LNCAP (cell line): ENCODE results near the gene CSNK1D.

Experiments used
- TF ChIP-seq, protein P1 (sequence below): fragments of 450-650 bp; IDR thresholded peaks from 2 replicates; pipeline ENCODE4 v1.5.1; 2017; ENCODE audit warnings: mild to moderate bottlenecking

The CSNK1D gene

DNA sequence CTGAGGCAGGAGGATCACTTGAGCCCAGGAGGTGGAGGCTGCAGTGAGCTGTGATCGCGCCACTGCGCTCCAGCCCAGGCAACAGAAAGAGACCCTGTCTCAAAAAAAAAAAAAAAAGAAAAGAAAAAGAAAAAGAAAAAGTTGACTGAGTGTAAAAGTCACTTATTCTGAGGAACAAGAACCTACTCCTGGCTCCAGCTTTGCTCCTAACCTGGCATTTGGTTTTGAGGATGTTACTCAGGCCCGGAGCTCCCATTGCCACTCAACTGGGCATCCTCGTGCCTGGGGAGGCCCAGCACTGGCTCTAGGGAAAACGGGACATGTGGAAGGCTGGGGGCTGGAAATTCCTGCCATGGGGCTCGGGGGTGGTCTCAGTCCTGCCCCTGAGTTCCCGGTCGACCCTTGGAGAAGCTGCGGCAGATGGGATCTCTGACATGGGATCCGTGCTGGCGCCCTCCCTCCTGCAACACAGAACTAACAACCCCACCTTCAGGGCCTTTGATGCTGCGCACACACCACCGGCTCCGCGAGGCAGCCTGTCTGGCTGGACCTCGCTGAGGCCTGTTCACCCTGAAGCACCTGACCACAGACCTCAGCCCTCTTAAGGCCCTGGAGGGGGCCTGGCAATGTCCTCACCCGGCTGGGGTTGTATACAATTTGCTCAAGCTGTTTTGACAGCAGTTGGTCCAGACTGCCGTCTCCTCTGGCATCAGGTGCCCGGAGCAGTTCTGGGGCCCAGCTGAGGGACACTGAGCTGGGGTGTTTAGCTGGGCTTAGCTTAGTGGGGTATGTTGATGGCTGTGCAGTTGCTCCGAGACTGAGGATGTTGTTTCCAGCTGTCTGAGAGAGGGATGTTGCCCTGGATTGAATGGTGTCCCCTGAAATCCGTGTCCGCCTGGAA, 31.6 kb upstream of the CSNK1D start:
- TF ChIP-seq, protein P1, sequence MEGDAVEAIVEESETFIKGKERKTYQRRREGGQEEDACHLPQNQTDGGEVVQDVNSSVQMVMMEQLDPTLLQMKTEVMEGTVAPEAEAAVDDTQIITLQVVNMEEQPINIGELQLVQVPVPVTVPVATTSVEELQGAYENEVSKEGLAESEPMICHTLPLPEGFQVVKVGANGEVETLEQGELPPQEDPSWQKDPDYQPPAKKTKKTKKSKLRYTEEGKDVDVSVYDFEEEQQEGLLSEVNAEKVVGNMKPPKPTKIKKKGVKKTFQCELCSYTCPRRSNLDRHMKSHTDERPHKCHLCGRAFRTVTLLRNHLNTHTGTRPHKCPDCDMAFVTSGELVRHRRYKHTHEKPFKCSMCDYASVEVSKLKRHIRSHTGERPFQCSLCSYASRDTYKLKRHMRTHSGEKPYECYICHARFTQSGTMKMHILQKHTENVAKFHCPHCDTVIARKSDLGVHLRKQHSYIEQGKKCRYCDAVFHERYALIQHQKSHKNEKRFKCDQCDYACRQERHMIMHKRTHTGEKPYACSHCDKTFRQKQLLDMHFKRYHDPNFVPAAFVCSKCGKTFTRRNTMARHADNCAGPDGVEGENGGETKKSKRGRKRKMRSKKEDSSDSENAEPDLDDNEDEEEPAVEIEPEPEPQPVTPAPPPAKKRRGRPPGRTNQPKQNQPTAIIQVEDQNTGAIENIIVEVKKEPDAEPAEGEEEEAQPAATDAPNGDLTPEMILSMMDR: no peak

DNA sequence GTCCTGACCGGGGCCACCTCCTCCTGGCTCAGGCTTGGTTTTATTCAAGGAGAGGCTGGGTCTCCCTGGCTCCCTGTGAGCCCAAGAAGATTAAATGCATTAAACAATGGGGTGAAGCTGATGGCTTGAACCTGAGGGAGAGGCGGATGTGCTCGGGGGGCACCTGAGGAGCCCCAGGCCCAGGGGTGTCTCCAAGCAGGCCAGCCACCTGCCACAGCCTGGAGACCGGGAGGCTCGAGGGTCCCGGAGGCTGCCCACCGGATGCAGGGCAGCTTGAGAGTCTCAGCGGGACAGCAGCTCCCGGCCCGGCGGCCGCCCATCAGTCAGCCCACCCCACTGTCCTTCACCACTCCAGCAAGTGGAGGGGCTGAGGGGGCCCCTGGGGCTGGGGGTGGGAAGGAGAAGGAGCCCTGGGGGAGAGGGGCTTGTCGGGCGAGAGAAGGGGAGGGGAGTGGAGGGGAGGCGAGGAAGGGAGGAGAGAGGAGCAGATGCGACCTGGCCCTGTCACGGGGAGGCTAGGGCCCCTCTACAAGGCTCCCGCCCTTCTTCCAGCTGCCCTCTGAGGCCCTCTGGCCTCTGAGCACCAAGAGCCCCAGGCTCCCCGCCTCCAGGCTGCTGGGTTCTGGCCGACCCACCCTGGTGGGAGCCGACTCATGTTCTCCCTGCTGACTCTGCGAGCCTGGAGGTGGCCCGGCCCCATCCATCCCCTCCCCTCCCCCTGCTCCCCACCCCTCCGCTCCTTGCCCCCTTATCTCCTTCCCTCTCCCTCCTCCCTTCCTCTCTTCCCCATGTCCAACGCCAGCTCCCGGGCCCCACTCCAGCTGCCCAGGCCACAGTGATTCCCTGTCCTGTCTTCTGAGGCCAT, 30.7 kb upstream of the CSNK1D start:
- TF ChIP-seq, protein P1: no peak

DNA sequence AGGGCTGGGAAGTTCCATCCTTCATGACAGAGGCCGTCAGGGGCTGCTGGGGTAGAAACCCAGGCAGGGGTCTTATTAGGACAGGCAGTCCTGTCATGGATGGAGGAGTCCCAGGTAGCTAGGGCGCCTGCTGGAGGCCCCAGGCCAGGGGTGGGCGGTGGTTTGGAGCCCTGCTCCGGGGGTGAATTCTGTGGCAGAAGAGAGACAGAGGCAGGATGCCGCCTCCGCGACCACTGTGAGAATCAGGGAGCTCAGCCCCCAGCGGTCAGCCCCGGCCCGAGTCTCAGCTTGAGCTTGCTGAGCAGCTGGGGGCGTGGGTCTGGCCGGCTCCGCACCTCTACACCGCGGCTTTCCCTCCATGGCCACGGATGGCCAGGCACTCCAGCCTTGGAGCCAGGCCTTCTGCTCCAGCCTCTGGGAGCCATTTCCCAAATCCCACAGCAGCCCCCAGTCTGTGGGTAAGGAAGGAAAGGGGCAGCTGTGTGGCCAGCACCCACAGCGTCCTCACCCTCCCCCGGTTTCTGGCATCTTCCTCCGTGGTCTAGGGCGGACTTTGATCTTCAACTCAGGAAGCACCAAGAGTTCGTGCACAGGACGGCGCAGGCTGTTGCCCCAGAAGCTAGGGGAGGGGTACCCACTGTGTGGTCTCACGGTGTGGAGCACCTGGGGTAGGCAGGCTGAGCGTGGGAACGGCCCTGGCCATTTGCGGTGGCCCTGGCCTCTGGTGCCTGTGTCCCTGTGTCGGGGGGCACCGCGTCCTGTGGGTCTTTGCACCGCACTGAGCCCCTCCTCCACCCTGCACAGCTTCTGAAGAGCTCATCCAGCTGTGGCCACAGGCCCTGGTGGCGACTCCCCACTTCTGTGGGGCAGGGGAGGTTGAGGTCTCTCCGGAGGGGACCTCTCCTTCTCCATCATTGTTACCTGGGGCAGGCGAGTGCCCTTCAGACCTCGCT, 29.8 kb upstream of the CSNK1D start:
- TF ChIP-seq, protein P1: no peak

GRCh38 chr17:82302568-82302963, 29.1 kb upstream of the CSNK1D start:
- TF ChIP-seq, protein P1: no peak

- TF ChIP-seq, protein P1: no peak
Measured at GRCh38 chr17:82301916-82302567, 28.5 kb upstream of the CSNK1D start.

DNA sequence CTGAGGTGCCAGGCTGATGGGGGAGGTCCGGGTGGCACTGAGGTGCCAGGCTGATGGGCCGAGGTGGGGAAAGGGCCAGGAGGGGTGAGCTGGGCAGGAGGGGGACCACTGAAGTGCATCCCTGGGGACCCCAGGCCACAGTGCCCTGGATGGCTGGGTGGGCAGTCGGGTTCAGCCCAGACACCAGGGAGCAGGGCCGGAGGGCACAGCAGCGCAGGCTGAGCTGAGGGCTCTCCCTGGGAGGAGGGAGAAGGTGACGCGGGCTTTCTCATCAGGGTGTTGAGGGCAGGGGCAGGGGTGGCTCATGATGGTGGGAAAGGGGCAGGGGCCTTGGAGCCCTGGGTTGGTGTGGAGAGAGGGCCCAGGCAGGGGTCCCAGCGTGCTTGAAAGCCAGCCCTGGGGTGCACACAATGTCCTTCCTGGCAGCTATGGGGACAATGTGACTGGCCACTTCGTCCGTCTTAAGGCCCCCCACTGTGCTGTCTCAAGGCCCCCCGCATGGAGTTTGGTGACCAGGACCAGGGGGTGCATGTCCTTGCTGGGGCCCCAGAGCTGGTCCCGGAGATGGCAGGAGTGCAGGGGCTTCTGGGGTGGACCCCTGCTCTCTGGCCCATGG, 27.9 kb upstream of the CSNK1D start:
- TF ChIP-seq, protein P1: no peak
